ENCODE results near the gene VAV2. TPM values are rescaled to one million over a fixed set of nuclear protein-coding genes. Genes with fewer than 3 reads are reported as not detected.

VAV2 gene
- total RNA-seq, 1 donor: 13.4 TPM

- peak; percentile 63 for DNase-seq (ENCODE audit: low read depth)
- H3K4me3 ChIP-seq (ENCODE audit: low read depth, low read length): no peak overlapping the region
- TF ChIP-seq CTCF (IDR thresholded peaks at IDR 0.05; ENCODE audit: insufficient read depth, low read depth, low read length): no peak
Measured at GRCh38 chr9:133864011-133864410, 128.1 kb downstream of the VAV2 start.

- TF ChIP-seq CTCF (IDR thresholded peaks at IDR 0.05; ENCODE audit: insufficient read depth, low read depth, low read length): no peak
- H3K4me3 ChIP-seq (ENCODE audit: low read depth, low read length): no peak overlapping the region
- DNase-seq (ENCODE audit: low read depth): no peak
Measured at GRCh38 chr9:133863257-133863592, 128.9 kb downstream of the VAV2 start.

- no peak for TF ChIP-seq CTCF (IDR thresholded peaks at IDR 0.05; ENCODE audit: insufficient read depth, low read depth, low read length)
- H3K4me3 ChIP-seq (ENCODE audit: low read depth, low read length): no peak overlapping the region
- DNase-seq (ENCODE audit: low read depth): no peak
Measured at GRCh38 chr9:133862585-133863256, 129.4 kb downstream of the VAV2 start.

- DNase-seq (ENCODE audit: low read depth): no peak
- no peak for TF ChIP-seq CTCF (IDR thresholded peaks at IDR 0.05; ENCODE audit: insufficient read depth, low read depth, low read length)
- H3K4me3 ChIP-seq (ENCODE audit: low read depth, low read length): no peak overlapping the region
Measured at GRCh38 chr9:133861692-133862091, 130.4 kb downstream of the VAV2 start.

- H3K4me3 ChIP-seq (ENCODE audit: low read depth, low read length): no peak overlapping the region
- no peak for DNase-seq (ENCODE audit: low read depth)
- no peak for TF ChIP-seq CTCF (IDR thresholded peaks at IDR 0.05; ENCODE audit: insufficient read depth, low read depth, low read length)
Measured at GRCh38 chr9:133861086-133861485, 131.0 kb downstream of the VAV2 start.

- H3K4me3 ChIP-seq (ENCODE audit: low read depth, low read length): no peak overlapping the region
- DNase-seq (ENCODE audit: low read depth): no peak
- TF ChIP-seq CTCF (IDR thresholded peaks at IDR 0.05; ENCODE audit: insufficient read depth, low read depth, low read length): no peak
Measured at GRCh38 chr9:133858771-133859170, 133.4 kb downstream of the VAV2 start.

- H3K4me3 ChIP-seq (ENCODE audit: low read depth, low read length): no peak overlapping the region
- DNase-seq (ENCODE audit: low read depth): no peak
- no peak for TF ChIP-seq CTCF (IDR thresholded peaks at IDR 0.05; ENCODE audit: insufficient read depth, low read depth, low read length)
Measured at GRCh38 chr9:133857639-133858038, 134.5 kb downstream of the VAV2 start.

All from fibroblast of villous mesenchyme (primary cell).